ENCODE results near the gene SCN7A.

DNA sequence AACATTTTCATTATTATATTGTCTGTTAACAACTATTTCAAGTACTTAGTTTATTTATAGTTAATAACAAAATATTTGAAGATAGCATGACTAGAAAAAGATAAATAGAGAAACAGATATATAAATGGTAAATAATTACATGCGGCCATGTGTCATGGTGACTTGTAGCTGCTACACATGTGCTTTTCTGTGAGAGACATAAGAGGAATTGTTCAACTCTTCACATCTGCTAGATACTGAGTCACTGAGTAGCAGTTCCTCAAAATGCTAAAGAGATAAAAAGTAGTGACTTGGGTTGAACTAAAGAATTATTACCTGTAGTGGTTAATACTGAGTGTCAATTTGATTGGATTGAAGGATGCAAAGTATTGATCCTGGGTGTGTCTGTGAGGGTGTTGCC, 80.8 kb downstream of the SCN7A start:
- no peak for TF ChIP-seq JUN (IDR thresholded peaks at IDR 0.05)
- TF ChIP-seq RNF2 (IDR thresholded peaks at IDR 0.05; ENCODE audit: borderline replicate concordance, low read depth) = no peak
- no peak for TF ChIP-seq KDM1A (IDR thresholded peaks at IDR 0.05; ENCODE audit: low read depth)
- no peak for TF ChIP-seq HDAC2 (IDR thresholded peaks at IDR 0.05)
- no peak for TF ChIP-seq POLR2A (IDR thresholded peaks at IDR 0.05; ENCODE audit: low read length)
- TF ChIP-seq, protein P1, sequence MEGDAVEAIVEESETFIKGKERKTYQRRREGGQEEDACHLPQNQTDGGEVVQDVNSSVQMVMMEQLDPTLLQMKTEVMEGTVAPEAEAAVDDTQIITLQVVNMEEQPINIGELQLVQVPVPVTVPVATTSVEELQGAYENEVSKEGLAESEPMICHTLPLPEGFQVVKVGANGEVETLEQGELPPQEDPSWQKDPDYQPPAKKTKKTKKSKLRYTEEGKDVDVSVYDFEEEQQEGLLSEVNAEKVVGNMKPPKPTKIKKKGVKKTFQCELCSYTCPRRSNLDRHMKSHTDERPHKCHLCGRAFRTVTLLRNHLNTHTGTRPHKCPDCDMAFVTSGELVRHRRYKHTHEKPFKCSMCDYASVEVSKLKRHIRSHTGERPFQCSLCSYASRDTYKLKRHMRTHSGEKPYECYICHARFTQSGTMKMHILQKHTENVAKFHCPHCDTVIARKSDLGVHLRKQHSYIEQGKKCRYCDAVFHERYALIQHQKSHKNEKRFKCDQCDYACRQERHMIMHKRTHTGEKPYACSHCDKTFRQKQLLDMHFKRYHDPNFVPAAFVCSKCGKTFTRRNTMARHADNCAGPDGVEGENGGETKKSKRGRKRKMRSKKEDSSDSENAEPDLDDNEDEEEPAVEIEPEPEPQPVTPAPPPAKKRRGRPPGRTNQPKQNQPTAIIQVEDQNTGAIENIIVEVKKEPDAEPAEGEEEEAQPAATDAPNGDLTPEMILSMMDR (IDR thresholded peaks at IDR 0.05) = no peak
- TF ChIP-seq NR3C1 (IDR thresholded peaks at IDR 0.05) = no peak
- TF ChIP-seq, protein P2, sequence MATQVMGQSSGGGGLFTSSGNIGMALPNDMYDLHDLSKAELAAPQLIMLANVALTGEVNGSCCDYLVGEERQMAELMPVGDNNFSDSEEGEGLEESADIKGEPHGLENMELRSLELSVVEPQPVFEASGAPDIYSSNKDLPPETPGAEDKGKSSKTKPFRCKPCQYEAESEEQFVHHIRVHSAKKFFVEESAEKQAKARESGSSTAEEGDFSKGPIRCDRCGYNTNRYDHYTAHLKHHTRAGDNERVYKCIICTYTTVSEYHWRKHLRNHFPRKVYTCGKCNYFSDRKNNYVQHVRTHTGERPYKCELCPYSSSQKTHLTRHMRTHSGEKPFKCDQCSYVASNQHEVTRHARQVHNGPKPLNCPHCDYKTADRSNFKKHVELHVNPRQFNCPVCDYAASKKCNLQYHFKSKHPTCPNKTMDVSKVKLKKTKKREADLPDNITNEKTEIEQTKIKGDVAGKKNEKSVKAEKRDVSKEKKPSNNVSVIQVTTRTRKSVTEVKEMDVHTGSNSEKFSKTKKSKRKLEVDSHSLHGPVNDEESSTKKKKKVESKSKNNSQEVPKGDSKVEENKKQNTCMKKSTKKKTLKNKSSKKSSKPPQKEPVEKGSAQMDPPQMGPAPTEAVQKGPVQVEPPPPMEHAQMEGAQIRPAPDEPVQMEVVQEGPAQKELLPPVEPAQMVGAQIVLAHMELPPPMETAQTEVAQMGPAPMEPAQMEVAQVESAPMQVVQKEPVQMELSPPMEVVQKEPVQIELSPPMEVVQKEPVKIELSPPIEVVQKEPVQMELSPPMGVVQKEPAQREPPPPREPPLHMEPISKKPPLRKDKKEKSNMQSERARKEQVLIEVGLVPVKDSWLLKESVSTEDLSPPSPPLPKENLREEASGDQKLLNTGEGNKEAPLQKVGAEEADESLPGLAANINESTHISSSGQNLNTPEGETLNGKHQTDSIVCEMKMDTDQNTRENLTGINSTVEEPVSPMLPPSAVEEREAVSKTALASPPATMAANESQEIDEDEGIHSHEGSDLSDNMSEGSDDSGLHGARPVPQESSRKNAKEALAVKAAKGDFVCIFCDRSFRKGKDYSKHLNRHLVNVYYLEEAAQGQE (IDR thresholded peaks at IDR 0.05) = no peak
- TF ChIP-seq HOXA7 (CRISPR knock-in tag; IDR thresholded peaks at IDR 0.05) = no peak
- TF ChIP-seq ESRRA (IDR thresholded peaks at IDR 0.05; ENCODE audit: borderline replicate concordance, low read length) = no peak
- no peak for TF ChIP-seq TP53 (CRISPR knock-in tag; IDR thresholded peaks at IDR 0.05)
- no peak for TF ChIP-seq EP300 (IDR thresholded peaks at IDR 0.05)
- TF ChIP-seq MAZ (IDR thresholded peaks at IDR 0.05; ENCODE audit: borderline replicate concordance, low read depth, low read length) = no peak

Measured in A549 (cell line).